IMR-90 (cell line): Measurements from ENCODE around the gene CMIP. TPM values are rescaled to one million over a fixed set of nuclear protein-coding genes. Genes with fewer than 3 reads are reported as not detected.

Experiments used
- ATAC-seq: fragments of 200-7000 bp; cut with Tn5 transposase; 2 replicates; pipeline ENCODE4 v1.9.1; 2020; ENCODE audit warnings: low read depth, mild to moderate bottlenecking, moderate library complexity
- BruUV-seq: library from RNA; stranded (reverse); fragments of 400-500 nt; replicated peaks from 2 replicates; lab custom pipeline; 2021; lab: Mats Ljungman, UMichigan
- CTCF ChIA-PET: fragments of 300-600 bp; formaldehyde crosslinking; extraction: SDS; loops from one replicate; lab custom pipeline; 2021; ENCODE audit warnings: antibody characterized with exemption; lab: Yijun Ruan, JAX
- POLR2A ChIA-PET: fragments of 300-600 bp; sonication (Branson Sonifier 250); formaldehyde crosslinking; loops from one replicate; lab custom pipeline; 2022; ENCODE audit warnings: antibody characterized with exemption; ENCODE audit not compliant: unreplicated experiment; lab: Charles Lee
- DNase-seq: peaks from one replicate; pipeline ENCODE4 v3.0.0; 2013
- H2AFZ ChIP-seq: replicated peaks from 2 replicates; pipeline ENCODE3; 2013; ENCODE audit warnings: low read length, mild to moderate bottlenecking; ENCODE audit not compliant: poor library complexity
- H2AK5ac ChIP-seq: 2 replicates; pipeline ENCODE4 v1.6.1; 2013; ENCODE audit warnings: low read depth, low read length, inconsistent platforms
- H2AK9ac ChIP-seq: replicated peaks from 2 replicates; pipeline ENCODE3; 2013; ENCODE audit warnings: mild to moderate bottlenecking, low read depth, low read length, moderate library complexity; ENCODE audit not compliant: poor library complexity
- H2BK120ac ChIP-seq: 2 replicates; pipeline ENCODE4 v1.6.1; 2013; ENCODE audit warnings: low read depth, low read length, inconsistent platforms
- H2BK15ac ChIP-seq: 3 replicates; pipeline ENCODE4 v1.6.1; 2013; ENCODE audit warnings: low read depth, low read length, inconsistent platforms
- H2BK20ac ChIP-seq: 2 replicates; pipeline ENCODE4 v1.6.1; 2013; ENCODE audit warnings: low read depth, mild to moderate bottlenecking, inconsistent platforms, low read length, moderate library complexity
- H2BK5ac ChIP-seq: 2 replicates; pipeline ENCODE4 v1.6.1; 2013; ENCODE audit warnings: mild to moderate bottlenecking, low read depth, low read length, inconsistent platforms; ENCODE audit not compliant: poor library complexity, severe bottlenecking
- H3K14ac ChIP-seq: replicated peaks from 2 replicates; pipeline ENCODE4 v1.6.1; 2013; ENCODE audit warnings: low read depth, low read length, inconsistent platforms
- H3K18ac ChIP-seq: 2 replicates; pipeline ENCODE4 v1.6.1; 2013; ENCODE audit warnings: low read depth, low read length, control low read depth
- H3K23ac ChIP-seq: 2 replicates; pipeline ENCODE4 v1.6.1; 2013; ENCODE audit warnings: low read depth, low read length, inconsistent platforms
- H3K27ac ChIP-seq: 2 replicates; pipeline ENCODE4 v1.5.1; 2013; ENCODE audit warnings: mild to moderate bottlenecking, control low read depth, low read length; ENCODE audit not compliant: insufficient read depth
- H3K27me3 ChIP-seq: 2 replicates; pipeline ENCODE4 v1.6.1; 2013; ENCODE audit warnings: low read length; ENCODE audit not compliant: control insufficient read depth, insufficient read depth
- H3K36me3 ChIP-seq: 2 replicates; pipeline ENCODE4 v1.6.1; 2013; ENCODE audit warnings: low read length, mixed read lengths; ENCODE audit not compliant: control insufficient read depth, insufficient read depth
- H3K4ac ChIP-seq: 2 replicates; pipeline ENCODE4 v1.6.1; 2013; ENCODE audit warnings: low read depth, low read length, inconsistent platforms
- H3K4me1 ChIP-seq: 2 replicates; pipeline ENCODE4 v1.6.1; 2013; ENCODE audit warnings: low read length, mixed read lengths; ENCODE audit not compliant: control insufficient read depth, insufficient read depth
- H3K4me2 ChIP-seq: 2 replicates; pipeline ENCODE4 v1.6.1; 2013; ENCODE audit warnings: low read depth, mild to moderate bottlenecking, control low read depth, low read length, moderate library complexity
- H3K4me3 ChIP-seq: 2 replicates; pipeline ENCODE4 v1.5.1; 2013; ENCODE audit warnings: low read depth, mild to moderate bottlenecking, control low read depth, low read length, moderate library complexity; ENCODE audit not compliant: insufficient read depth
- H3K56ac ChIP-seq: 2 replicates; pipeline ENCODE4 v1.6.1; 2013; ENCODE audit warnings: low read length, inconsistent platforms; ENCODE audit not compliant: insufficient read depth; ENCODE audit errors: extremely low read depth
- H3K79me1 ChIP-seq, 2 experiments: 2 replicates each; pipeline ENCODE4 v1.6.1; 2013; ENCODE audit warnings: low read length in 2 of 2, inconsistent platforms in 1 of 2, low read depth in 1 of 2
- H3K9ac ChIP-seq: 2 replicates; pipeline ENCODE4 v1.6.1; 2013; ENCODE audit warnings: low read depth, low read length, control low read depth
- H3K9me1 ChIP-seq: 2 replicates; pipeline ENCODE4 v1.6.1; 2013; ENCODE audit warnings: low read length, inconsistent platforms; ENCODE audit not compliant: insufficient read depth
- H3K9me3 ChIP-seq: 2 replicates; pipeline ENCODE4 v1.6.1; 2013; ENCODE audit warnings: low read length; ENCODE audit not compliant: control insufficient read depth, insufficient read depth
- H4K20me1 ChIP-seq: 2 replicates; pipeline ENCODE4 v1.6.1; 2013; ENCODE audit warnings: low read length, inconsistent platforms; ENCODE audit not compliant: insufficient read depth
- H4K5ac ChIP-seq: 2 replicates; pipeline ENCODE4 v1.6.1; 2013; ENCODE audit warnings: mild to moderate bottlenecking, low read depth, low read length, control low read depth
- H4K8ac ChIP-seq, 2 experiments: 2 replicates each; pipeline ENCODE4 v1.6.1; 2013; ENCODE audit warnings: low read depth in 2 of 2, low read length in 2 of 2, control low read depth in 1 of 2, inconsistent platforms in 1 of 2
- H4K91ac ChIP-seq: 2 replicates; pipeline ENCODE4 v1.6.1; 2013; ENCODE audit warnings: low read depth, low read length, inconsistent platforms; ENCODE audit not compliant: insufficient read depth
- BHLHE40 ChIP-seq: fragments of 150-350 bp; IDR thresholded peaks from 2 replicates; pipeline ENCODE4 v1.6.1; 2016; ENCODE audit warnings: mild to moderate bottlenecking, low read depth, low read length
- CEBPB ChIP-seq: IDR thresholded peaks from 2 replicates; pipeline ENCODE4 v1.6.1; 2012; ENCODE audit warnings: low read depth, low read length, improper control_type of control experiment
- CHD1 ChIP-seq: IDR thresholded peaks from 2 replicates; pipeline ENCODE4 v1.6.1; 2012; ENCODE audit warnings: low read depth, low read length, improper control_type of control experiment
- FOS ChIP-seq: fragments of 150-350 bp; IDR thresholded peaks from 2 replicates; pipeline ENCODE4 v1.6.1; 2016; ENCODE audit warnings: low read depth, low read length
- MAZ ChIP-seq: IDR thresholded peaks from 2 replicates; pipeline ENCODE4 v1.6.1; 2012; ENCODE audit warnings: low read depth, mild to moderate bottlenecking, low read length, improper control_type of control experiment, moderate library complexity, borderline replicate concordance
- MXI1 ChIP-seq: IDR thresholded peaks from 2 replicates; pipeline ENCODE4 v1.6.1; 2012; ENCODE audit warnings: low read depth, mild to moderate bottlenecking, low read length, moderate library complexity, borderline replicate concordance
- POLR2A ChIP-seq: IDR thresholded peaks from 2 replicates; pipeline ENCODE4 v1.6.1; 2012; ENCODE audit warnings: mild to moderate bottlenecking, low read depth, low read length
- RAD21 ChIP-seq: IDR thresholded peaks from 2 replicates; pipeline ENCODE4 v1.6.1; 2012; ENCODE audit warnings: low read length, improper control_type of control experiment
- RCOR1 ChIP-seq: IDR thresholded peaks from 2 replicates; pipeline ENCODE4 v1.6.1; 2012; ENCODE audit warnings: mild to moderate bottlenecking, low read length, improper control_type of control experiment; ENCODE audit not compliant: insufficient replicate concordance
- RFX5 ChIP-seq: IDR thresholded peaks from 2 replicates; pipeline ENCODE4 v1.8.0; 2012; ENCODE audit warnings: low read depth, mild to moderate bottlenecking, low read length, moderate library complexity
- SMC3 ChIP-seq: fragments of 150-350 bp; IDR thresholded peaks from 2 replicates; pipeline ENCODE4 v1.6.1; 2016; ENCODE audit warnings: low read depth, mild to moderate bottlenecking, antibody characterized with exemption, low read length, moderate library complexity
- whole genome bisulfite sequencing, 2 experiments: methylation state at CpG; one replicate each; pipeline versions ENCODE4 v1.1.5 to v1.1.7; 2013; ENCODE audit warnings: missing lambda C conversion rate in 2 of 2; ENCODE audit not compliant: insufficient read length in 1 of 2; ENCODE audit errors: extremely low coverage in 2 of 2; 5-methylcytosine and 5-hydroxymethylcytosine counted together
- dilution Hi-C: fragments of 300-500 bp; cut with HindIII; formaldehyde crosslinking; loops from one replicate; pipeline ENCODE4 v1.14.3; 2018; ENCODE audit warnings: low sequenced_read_pairs; ENCODE audit not compliant: unreplicated experiment
- in situ Hi-C: fragments of 300-500 bp; cut with MboI; formaldehyde crosslinking; loops from 3 replicates; pipeline ENCODE4 v1.14.3; 2019; ENCODE audit warnings: low sequenced_read_pairs, inconsistent platforms, mixed read lengths
- intact Hi-C: fragments of 100-400 bp; cut with micrococcal nuclease; formaldehyde crosslinking; loops from 2 replicates; pipeline ENCODE4 v1.10.0; 2022
- polyA plus RNA-seq, 3 experiments: library from polyadenylated mRNA; depleted of rRNA; stranded (reverse); fragments of >200 nt; gene quantifications; 2 replicates each; pipeline ENCODE4 v1.2.3, GENCODE V29; 2012; ENCODE audit warnings: low replicate concordance in 1 of 3
- total RNA-seq: library from RNA; depleted of rRNA; stranded (reverse); fragments of >200 nt; gene quantifications from 2 replicates; pipeline ENCODE4 v1.2.3, GENCODE V29; 2012
- TF ChIP-seq, protein P1 (sequence below): fragments of 150-350 bp; IDR thresholded peaks from 2 replicates; pipeline ENCODE4 v1.6.1; 2016; ENCODE audit warnings: low read depth, mild to moderate bottlenecking, low read length, moderate library complexity, borderline replicate concordance
- TF ChIP-seq, protein P2 (sequence below): fragments of 150-350 bp; IDR thresholded peaks from 2 replicates; pipeline ENCODE4 v1.6.1; 2017; ENCODE audit warnings: mild to moderate bottlenecking, antibody characterized with exemption, low read length, low read depth

The CMIP gene
- total and polyA plus RNA-seq, 2 of the 4 experiments (the other 2 are of a cell fraction) = 3.2 to 11.6 TPM

DNA sequence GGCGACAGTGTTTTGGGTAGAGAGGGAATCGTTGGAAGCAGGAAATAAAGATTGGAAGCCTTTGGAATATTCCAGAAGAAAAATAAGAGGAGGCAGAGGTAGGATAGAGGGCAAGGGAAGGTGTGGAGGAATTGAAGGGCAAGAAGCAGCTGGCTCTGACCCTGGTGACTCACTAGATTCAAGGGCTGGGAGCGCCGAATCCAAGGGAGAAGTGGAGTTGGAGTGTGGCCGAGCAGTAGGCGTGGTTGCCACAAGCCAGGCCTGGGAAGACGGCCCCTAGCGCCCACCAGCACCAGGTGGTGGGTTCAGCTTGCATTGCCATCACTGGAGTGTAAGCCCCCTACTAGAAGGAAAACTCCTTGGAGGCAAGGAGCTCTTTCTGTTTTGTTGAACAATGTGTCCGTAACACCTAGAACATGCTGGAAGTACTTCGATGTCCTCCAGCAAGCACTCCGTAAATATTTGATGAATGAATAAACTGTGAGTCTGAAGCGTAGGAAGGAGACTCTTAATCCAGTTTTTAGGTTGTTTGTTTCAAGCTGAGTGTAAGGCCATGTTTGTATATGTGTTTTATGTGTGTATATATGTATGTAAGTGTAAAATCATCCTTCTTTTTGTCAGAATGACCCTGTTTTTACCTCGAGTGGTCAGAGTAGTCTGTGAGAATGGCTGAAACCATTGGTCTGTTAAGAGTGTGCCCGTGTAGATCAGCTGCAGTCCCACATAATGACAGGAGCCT, 139.5 kb downstream of the CMIP start:
- Histone ChIP-seq H3K9me3 (no peaks in the 10 kb centered on the region), H3K27ac (peak overlapping the region; percentile 69), H3K4me3 (peak overlapping the region; percentile 11; the same call in 1 of the 2 replicates), H3K36me3 (0 out of 2 replicates have a peak, but pooled peaks cover 2% of the 10 kb centered on the region), H2BK20ac (peak overlapping the region; percentile 16; the same call in 1 of the 2 replicates), H2AK9ac (peak overlapping the region; percentile 84), H3K4ac (peak overlapping the region; percentile 52), H2AFZ (peak overlapping the region; percentile 81), H3K4me1 (peaks cover 13% of the 10 kb centered on the region), H3K9me1 (peaks cover 35% of the 10 kb centered on the region), H3K18ac (peak overlapping the region; percentile 10; the same call in 1 of the 2 replicates), H4K5ac (no peak overlapping the region), H3K14ac (0 out of 2 replicates have a peak overlapping the region, but pooled peaks have one; percentile 42), H2AK5ac (peak overlapping the region; percentile 86), H3K4me2 (peak overlapping the region; percentile 89), H4K91ac (peak overlapping the region; percentile 33; the same call in 1 of the 2 replicates), H3K79me1 (peaks cover 24 to 70% of the 10 kb centered on the region in 2 experiments), H2BK120ac (peak overlapping the region; percentile 83), H2BK15ac (0 out of 3 replicates have a peak overlapping the region, but pooled peaks have one; percentile 1), H3K23ac (no peak overlapping the region), H4K8ac (peak overlapping the region in 1 of 2 experiments; percentile 52; a peak in 1 of 4 replicates), H3K56ac (peak overlapping the region; percentile 29; the same call in 1 of the 2 replicates), H4K20me1 (peaks cover 58% of the 10 kb centered on the region), H3K27me3 (no peaks in the 10 kb centered on the region), H3K9ac (no peak overlapping the region), H2BK5ac (peak overlapping the region; percentile 66)
- dilution Hi-C loops (no loop called here), intact Hi-C loops (loop anchor here (10.0 kb wide), 2 partner anchors 139 to 179 kb away; partner anchors contain the start of gene CMIP), in situ Hi-C loops (no loop called here)
- WGBS, 2 experiments = 60% methylated on average over 2 of the region's 14 CpGs; no CpG with 5 or more reads in 1 of the 2 experiments
- CTCF ChIA-PET = interaction anchor here (0.5 to 0.8 kb wide), 4 partner anchors 21 to 486 kb away, joined by 3 read pairs; no protein-coding TSS in a partner anchor
- DNase-seq (peak; percentile 82), ATAC-seq (peak; percentile 84)
- no TSS peak for BruUV-seq
- POLR2A ChIA-PET = no interaction called here
- TF ChIP-seq RFX5 (no peak), BHLHE40 (no peak), CEBPB (no peak), CHD1 (no peak), RCOR1 (no peak), FOS (peak; percentile 33; the same call in 1 of the 2 replicates), MAZ (no peak), MXI1 (peak; percentile 59; the same call in 1 of the 2 replicates), POLR2A (no peak), SMC3 (no peak), RAD21 (no peak)
- TF ChIP-seq, protein P1, sequence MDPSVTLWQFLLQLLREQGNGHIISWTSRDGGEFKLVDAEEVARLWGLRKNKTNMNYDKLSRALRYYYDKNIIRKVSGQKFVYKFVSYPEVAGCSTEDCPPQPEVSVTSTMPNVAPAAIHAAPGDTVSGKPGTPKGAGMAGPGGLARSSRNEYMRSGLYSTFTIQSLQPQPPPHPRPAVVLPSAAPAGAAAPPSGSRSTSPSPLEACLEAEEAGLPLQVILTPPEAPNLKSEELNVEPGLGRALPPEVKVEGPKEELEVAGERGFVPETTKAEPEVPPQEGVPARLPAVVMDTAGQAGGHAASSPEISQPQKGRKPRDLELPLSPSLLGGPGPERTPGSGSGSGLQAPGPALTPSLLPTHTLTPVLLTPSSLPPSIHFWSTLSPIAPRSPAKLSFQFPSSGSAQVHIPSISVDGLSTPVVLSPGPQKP = no peak
- TF ChIP-seq, protein P2, sequence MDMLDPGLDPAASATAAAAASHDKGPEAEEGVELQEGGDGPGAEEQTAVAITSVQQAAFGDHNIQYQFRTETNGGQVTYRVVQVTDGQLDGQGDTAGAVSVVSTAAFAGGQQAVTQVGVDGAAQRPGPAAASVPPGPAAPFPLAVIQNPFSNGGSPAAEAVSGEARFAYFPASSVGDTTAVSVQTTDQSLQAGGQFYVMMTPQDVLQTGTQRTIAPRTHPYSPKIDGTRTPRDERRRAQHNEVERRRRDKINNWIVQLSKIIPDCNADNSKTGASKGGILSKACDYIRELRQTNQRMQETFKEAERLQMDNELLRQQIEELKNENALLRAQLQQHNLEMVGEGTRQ = no peak
